ENCODE results near the gene HOMER1. TPM values are rescaled to one million over a fixed set of nuclear protein-coding genes. Genes with fewer than 3 reads are reported as not detected.
A peak's percentile ranks its signal among the peaks of the same experiment; 100 is the strongest.

Gene HOMER1
- total RNA-seq, 1 experiment from 2014 or later = 9.1 TPM

- Histone ChIP-seq H3K4me1 (ENCODE audit: insufficient read depth, low read length) (peaks cover 40% of the 10 kb centered on the region), H3K4me3 (ENCODE audit: low read length) (no peak overlapping the region), H2AFZ (ENCODE audit: low read length) (peak overlapping the region; percentile 51; the same call in 1 of the 2 replicates), H3K27me3 (ENCODE audit: low read length) (no peaks in the 10 kb centered on the region), H3K9me2 (replicated peaks; ENCODE audit: low read length) (no peaks in the 10 kb centered on the region), H3K9ac (ENCODE audit: low read length) (peak overlapping the region; percentile 63; the same call in 1 of the 2 replicates), H3K9me3 (ENCODE audit: low read length) (no peaks in the 10 kb centered on the region), H3K4me2 (ENCODE audit: low read length) (peak overlapping the region; percentile 30), H3K36me3 (ENCODE audit: low read depth, low read length) (no peaks in the 10 kb centered on the region), H4K20me1 (ENCODE audit: low read length) (no peaks in the 10 kb centered on the region), H3K79me2 (ENCODE audit: low read length) (no peaks in the 10 kb centered on the region), H3F3A (ENCODE audit: low read length, unreplicated experiment) (peaks cover 4% of the 10 kb centered on the region), H3K27ac (ENCODE audit: low read length) (peak overlapping the region; percentile 83)
- no TSS peak for BruUV-seq (replicated peaks)
- no peak for TF ChIP-seq CTCF (conservative IDR thresholded peaks at IDR 0.05; ENCODE audit: low read depth, low read length)
- no peak for TF ChIP-seq EZH2 (IDR thresholded peaks at IDR 0.05; ENCODE audit: low read length, unreplicated experiment)
- TF ChIP-seq EZH2phosphoT487 (IDR thresholded peaks at IDR 0.05; ENCODE audit: borderline replicate concordance, low read length) = no peak
- DNase-seq = peak; percentile 95
- CTCF ChIA-PET = interaction anchor here (0.6 kb wide), 1 partner anchor 119 kb away, joined by 3 read pairs; no protein-coding TSS in a partner anchor
- POLR2A ChIA-PET (ENCODE audit: unreplicated experiment) = interaction anchor here (0.5 kb wide), 1 partner anchor 157 kb away, joined by 3 read pairs; no protein-coding TSS in a partner anchor
- ATAC-seq = peak; percentile 88
- intact Hi-C loops (cut with micrococcal nuclease) = no loop called here
Observed at GRCh38 chr5:79346420-79346824, 167.5 kb downstream of the HOMER1 start.

DNA sequence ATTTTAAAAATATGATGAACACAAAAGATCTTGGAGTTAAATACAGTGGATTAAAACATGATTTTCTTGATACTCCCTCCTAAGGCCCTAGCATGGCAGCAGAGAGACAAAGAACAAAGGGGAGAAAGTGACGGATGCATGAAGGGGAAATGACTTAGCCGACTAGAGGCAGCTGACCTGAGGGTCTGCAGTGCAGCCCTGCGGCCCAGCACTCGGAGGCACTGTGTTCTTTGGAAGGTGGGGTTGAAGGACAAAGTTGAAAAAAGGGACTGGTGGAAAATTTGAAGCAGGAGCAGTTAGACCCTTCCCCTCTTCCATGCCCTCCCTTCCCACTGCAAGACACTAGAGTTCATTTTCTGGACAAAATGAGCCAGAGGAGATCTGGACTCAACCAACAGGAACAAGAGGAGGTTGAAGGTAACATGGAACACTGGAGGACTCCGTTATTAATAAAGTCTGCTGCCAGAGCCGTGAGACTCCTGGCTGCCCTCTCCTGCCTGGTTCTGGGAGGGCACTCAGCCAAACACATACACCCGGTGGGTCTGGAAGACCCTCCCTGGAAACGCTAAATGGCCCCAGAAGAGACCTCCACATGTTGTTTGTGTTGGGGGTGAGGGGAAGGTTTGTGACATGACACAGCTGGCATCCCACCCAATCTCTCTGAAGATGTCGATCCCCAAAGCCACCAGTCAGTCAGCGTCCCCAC, 179.9 kb downstream of the HOMER1 start:
- intact Hi-C loops (cut with micrococcal nuclease) = no loop called here

More for the DNA sequence above, 179.9 kb downstream of the HOMER1 start:
- DNase-seq (no peak), ATAC-seq (no peak)
- H3K27me3 ChIP-seq (ENCODE audit: low read length) = no peaks in the 10 kb centered on the region
- no peak for TF ChIP-seq EZH2 (IDR thresholded peaks at IDR 0.05; ENCODE audit: low read length, unreplicated experiment)
- 0 out of 2 replicates have a peak, but pooled peaks have one; percentile 17 for TF ChIP-seq CTCF (conservative IDR thresholded peaks at IDR 0.05; ENCODE audit: low read depth, low read length)
- no peaks in the 10 kb centered on the region for H3F3A ChIP-seq (ENCODE audit: low read length, unreplicated experiment)
- H3K9ac ChIP-seq (ENCODE audit: low read length) = no peak overlapping the region
- POLR2A ChIA-PET (ENCODE audit: unreplicated experiment) = no interaction called here
- no peaks in the 10 kb centered on the region for H4K20me1 ChIP-seq (ENCODE audit: low read length)
- H3K9me3 ChIP-seq (ENCODE audit: low read length) = no peaks in the 10 kb centered on the region
- CTCF ChIA-PET = no interaction called here
- H3K27ac ChIP-seq (ENCODE audit: low read length) = no peak overlapping the region
- no TSS peak for BruUV-seq (replicated peaks)
- no peaks in the 10 kb centered on the region for H3K79me2 ChIP-seq (ENCODE audit: low read length)
- H3K4me3 ChIP-seq (ENCODE audit: low read length) = no peak overlapping the region
- H3K4me2 ChIP-seq (ENCODE audit: low read length) = no peak overlapping the region
- no peak overlapping the region for H2AFZ ChIP-seq (ENCODE audit: low read length)
- H3K4me1 ChIP-seq (ENCODE audit: insufficient read depth, low read length) = no peaks in the 10 kb centered on the region
- no peaks in the 10 kb centered on the region for H3K9me2 ChIP-seq (replicated peaks; ENCODE audit: low read length)
- H3K36me3 ChIP-seq (ENCODE audit: low read depth, low read length) = no peaks in the 10 kb centered on the region
